HCT116 (cell line): Measurements from ENCODE around the gene DENND1A. TPM values are rescaled to one million over a fixed set of nuclear protein-coding genes. Genes with fewer than 3 reads are reported as not detected.

Experiments
- ATAC-seq: fragments of 200-7000 bp; cut with Tn5 transposase; 2 replicates; pipeline ENCODE4 v1.9.1; 2020; ENCODE audit warnings: mild to moderate bottlenecking, moderate library complexity
- BruUV-seq: library from RNA; stranded (reverse); fragments of 400-500 nt; replicated peaks from 2 replicates; lab custom pipeline; 2021; lab: Mats Ljungman, UMichigan
- CTCF ChIA-PET: fragments of 300-600 bp; sonication (Branson Sonifier 250); formaldehyde crosslinking; loops from one replicate; lab custom pipeline; 2021; ENCODE audit warnings: antibody characterized with exemption; lab: Charles Lee
- POLR2A ChIA-PET: fragments of 300-600, 350-600 bp; sonication (Branson Sonifier 250); formaldehyde crosslinking; loops from one replicate; lab custom pipeline; 2021; ENCODE audit warnings: antibody characterized with exemption; lab: Charles Lee
- RAD21 ChIA-PET, 2 experiments: fragments of 300-600 bp; sonication (Branson Sonifier 250); formaldehyde crosslinking; loops; one replicate each; lab custom pipeline; 2023; ENCODE audit warnings: low total read pairs in 2 of 2; ENCODE audit not compliant: uncharacterized antibody in 2 of 2, unreplicated experiment in 2 of 2, low non-redundant PET in 1 of 2; lab: Charles Lee
- DNase-seq: peaks from one replicate; pipeline ENCODE4 v3.0.0-alpha.2; 2010; ENCODE audit warnings: low read depth, low spot score
- H2AFZ ChIP-seq: fragments of 200-600 bp; shearing (Covaris generic), sonication (generic); 2 replicates; pipeline ENCODE4 v1.6.1; 2017; ENCODE audit warnings: low read depth, mixed run types, mixed read lengths, antibody characterized with exemption, low read length; ENCODE audit not compliant: poor library complexity, severe bottlenecking
- H3K27ac ChIP-seq: 2 replicates; pipeline ENCODE4 v1.5.1; 2012; ENCODE audit warnings: low read depth, low read length
- H3K27me3 ChIP-seq: fragments of 200-600 bp; sonication (generic); 2 replicates; pipeline ENCODE4 v1.6.1; 2016; ENCODE audit warnings: mixed run types, low read length, mixed read lengths; ENCODE audit not compliant: insufficient read depth
- H3K36me3 ChIP-seq, 2 experiments: fragments of 200-500 bp in 1 of 2; fragments of 200-600 bp in 1 of 2; sonication (Bioruptor generic) in 1 of 2; sonication (generic) in 1 of 2; 2 replicates each; pipeline versions ENCODE4 v1.5.1 to v1.6.1; 2014 to 2016; ENCODE audit warnings: low read length in 2 of 2, inconsistent platforms in 1 of 2, mixed read lengths in 1 of 2, mixed run types in 1 of 2; ENCODE audit not compliant: insufficient read depth in 2 of 2, control insufficient read depth in 1 of 2
- H3K4me1 ChIP-seq, 2 experiments: fragments of 200-600 bp in 1 of 2; sonication (generic) in 1 of 2; 2 replicates each; pipeline versions ENCODE4 v1.5.1 to v1.6.1; 2012 to 2017; ENCODE audit warnings: low read length in 2 of 2, inconsistent platforms in 1 of 2, mild to moderate bottlenecking in 1 of 2, mixed read lengths in 1 of 2, mixed run types in 1 of 2, moderate library complexity in 1 of 2; ENCODE audit not compliant: insufficient read depth in 2 of 2, control insufficient read depth in 1 of 2
- H3K4me2 ChIP-seq: fragments of 200-600 bp; sonication (generic); 2 replicates; pipeline ENCODE4 v1.6.1; 2017; ENCODE audit warnings: mixed run types, low read length, mixed read lengths
- H3K4me3 ChIP-seq, 2 experiments: fragments of 200-600 bp in 1 of 2; sonication (generic) in 1 of 2; replicated peaks in 1 of 2; 2 replicates each; pipeline ENCODE4 v1.5.1; 2011 to 2016; ENCODE audit warnings: low read length in 2 of 2, control low read depth in 1 of 2, low read depth in 1 of 2, mild to moderate bottlenecking in 1 of 2, mixed read lengths in 1 of 2, mixed run types in 1 of 2
- H3K79me2 ChIP-seq: fragments of 200-600 bp; sonication (generic); 2 replicates; pipeline ENCODE4 v1.6.1; 2017; ENCODE audit warnings: mild to moderate bottlenecking, mixed run types, low read length, moderate library complexity, mixed read lengths; ENCODE audit not compliant: insufficient read depth
- H3K9ac ChIP-seq: fragments of 200-600 bp; sonication (generic); 2 replicates; pipeline ENCODE4 v1.6.1; 2016; ENCODE audit warnings: low read length, mixed read lengths
- H3K9me2 ChIP-seq: fragments of 200-600 bp; sonication (generic), shearing (Covaris generic); 2 replicates; pipeline ENCODE4 v1.6.1; 2017; ENCODE audit warnings: mixed run types, mild to moderate bottlenecking, moderate library complexity; ENCODE audit not compliant: insufficient read depth
- H3K9me3 ChIP-seq, 2 experiments: fragments of 200-500 bp in 1 of 2; fragments of 200-600 bp in 1 of 2; sonication (Bioruptor generic) in 1 of 2; sonication (generic) in 1 of 2; 2 replicates each; pipeline ENCODE4 v1.6.1; 2014 to 2017; ENCODE audit warnings: low read length in 2 of 2, mixed read lengths in 2 of 2, inconsistent platforms in 1 of 2, low read depth in 1 of 2, mild to moderate bottlenecking in 1 of 2, mixed run types in 1 of 2, moderate library complexity in 1 of 2; ENCODE audit not compliant: control insufficient read depth in 1 of 2, insufficient read depth in 1 of 2
- H4K20me1 ChIP-seq: fragments of 200-600 bp; sonication (generic), shearing (Covaris generic); 2 replicates; pipeline ENCODE4 v1.6.1; 2017; ENCODE audit warnings: mixed run types, mild to moderate bottlenecking, moderate library complexity; ENCODE audit not compliant: insufficient read depth
- ATF3 ChIP-seq: IDR thresholded peaks from 2 replicates; pipeline ENCODE4 v1.6.1; 2012
- CBX3 ChIP-seq: IDR thresholded peaks from 2 replicates; pipeline ENCODE4 v1.6.1; 2012; ENCODE audit warnings: low read depth
- CEBPB ChIP-seq: IDR thresholded peaks from 2 replicates; pipeline ENCODE4 v1.6.1; 2012; ENCODE audit warnings: low read depth
- EZH2 ChIP-seq: fragments of 200-600 bp; sonication (generic); IDR thresholded peaks from 2 replicates; pipeline ENCODE4 v1.6.1; 2017; ENCODE audit warnings: antibody characterized with exemption, mixed run types
- JUND ChIP-seq: IDR thresholded peaks from 2 replicates; pipeline ENCODE4 v1.6.1; 2012
- MAX ChIP-seq: IDR thresholded peaks from 2 replicates; pipeline ENCODE4 v1.6.1; 2012
- POLR2A ChIP-seq: IDR thresholded peaks from 2 replicates; pipeline ENCODE4 v1.7.0; 2011; ENCODE audit warnings: borderline replicate concordance; ENCODE audit not compliant: insufficient read depth, insufficient read length; ENCODE audit errors: extremely low read depth
- POLR2AphosphoS5 ChIP-seq: IDR thresholded peaks from 2 replicates; pipeline ENCODE4 v1.6.1; 2011; ENCODE audit warnings: mild to moderate bottlenecking, low read depth, low read length, moderate library complexity
- RAD21 ChIP-seq: IDR thresholded peaks from 2 replicates; pipeline ENCODE4 v1.6.1; 2012; ENCODE audit warnings: low read depth, mild to moderate bottlenecking
- REST ChIP-seq: IDR thresholded peaks from 2 replicates; pipeline ENCODE4 v1.6.1; 2012; ENCODE audit warnings: low read depth
- SIN3A ChIP-seq: IDR thresholded peaks from 2 replicates; pipeline ENCODE4 v1.6.1; 2012; ENCODE audit warnings: low read depth
- SP1 ChIP-seq: IDR thresholded peaks from 2 replicates; pipeline ENCODE4 v1.6.1; 2012; ENCODE audit warnings: low read depth
- TCF7L2 ChIP-seq: IDR thresholded peaks from 2 replicates; pipeline ENCODE4 v1.7.0; 2011; ENCODE audit warnings: borderline replicate concordance, inconsistent platforms; ENCODE audit not compliant: insufficient read depth, insufficient read length; ENCODE audit errors: extremely low read depth
- YY1 ChIP-seq: IDR thresholded peaks from 2 replicates; pipeline ENCODE4 v1.6.1; 2011; ENCODE audit warnings: low read length, low read depth, moderate library complexity, mild to moderate bottlenecking; ENCODE audit not compliant: insufficient replicate concordance; ENCODE audit errors: extremely low read depth
- ZFX ChIP-seq: fragments of 450-650 bp; IDR thresholded peaks from 2 replicates; pipeline ENCODE4 v1.6.1; 2017
- ZNF274 ChIP-seq: fragments of 200-500 bp; sonication (Bioruptor generic); IDR thresholded peaks from 2 replicates; pipeline ENCODE4 v1.6.1; 2014; ENCODE audit warnings: mild to moderate bottlenecking, low read depth, low read length, inconsistent platforms
- intact Hi-C: fragments of 100-400 bp; cut with micrococcal nuclease; formaldehyde crosslinking; loops from 2 replicates; pipeline ENCODE4 v1.10.0; 2022
- total RNA-seq: library from RNA; stranded (reverse); gene quantifications from one replicate; pipeline ENCODE4 v1.2.1, GENCODE V29; 2021; ENCODE audit not compliant: unreplicated experiment

DENND1A gene
- total RNA-seq, 1 experiment from 2014 or later, result 33.0 TPM

- no peaks in the 10 kb centered on the region for H3K36me3 ChIP-seq
- intact Hi-C loops, result no loop called here
- no peak overlapping the region for H3K9ac ChIP-seq
- H3K9me3 ChIP-seq, result no peaks in the 10 kb centered on the region
- H3K27ac ChIP-seq, result no peak overlapping the region
- BruUV-seq, result no TSS peak
- H3K27me3 ChIP-seq, result no peaks in the 10 kb centered on the region
- peaks cover 7 to 11% of the 10 kb centered on the region in 2 experiments; a peak in 3 of 4 replicates for H3K4me1 ChIP-seq
- POLR2A ChIA-PET, result no interaction called here
- no peaks in the 10 kb centered on the region for H3K79me2 ChIP-seq
- RAD21 ChIA-PET, result no interaction called here
- DNase-seq, result no peak
- H2AFZ ChIP-seq, result no peak overlapping the region
- H4K20me1 ChIP-seq, result no peaks in the 10 kb centered on the region
- TF ChIP-seq RAD21, result no peak
- TF ChIP-seq ZFX, result no peak
- no peak for TF ChIP-seq SIN3A
- no peak for TF ChIP-seq CBX3
- no peak for TF ChIP-seq ZNF274
- TF ChIP-seq JUND, result no peak
- no peak for TF ChIP-seq MAX
- no peak for TF ChIP-seq YY1
- no peak for TF ChIP-seq POLR2A
- TF ChIP-seq TCF7L2, result no peak
- TF ChIP-seq EZH2, result no peak
- no peak for TF ChIP-seq SP1
- no peak for TF ChIP-seq CEBPB
- TF ChIP-seq, all 23 proteins: peak for 0
- Histone ChIP-seq H3K4me2 (no peak overlapping the region), H3K9me2 (no peaks in the 10 kb centered on the region), H3K4me3 (no peak overlapping the region)
- CTCF ChIA-PET, result no interaction called here
- ATAC-seq, result no peak
These were observed 488.2 kb downstream of the DENND1A start for GRCh38 chr9:123441769-123442168.

GRCh38 chr9:123440256-123440655 is 489.7 kb downstream of the DENND1A start:
- RAD21 ChIA-PET, result no interaction called here
- H3K9ac ChIP-seq, result no peak overlapping the region
- no peak for TF ChIP-seq ZNF274
- no peak for TF ChIP-seq SP1
- no peak for TF ChIP-seq REST
- no peak for TF ChIP-seq JUND
- no peak for TF ChIP-seq ATF3
- TF ChIP-seq MAX, result no peak
- TF ChIP-seq POLR2AphosphoS5, result no peak
- TF ChIP-seq ZFX, result no peak

More at GRCh38 chr9:123440256-123440655, 489.7 kb downstream of the DENND1A start:
- Histone ChIP-seq H3K27ac (no peak overlapping the region), H2AFZ (no peak overlapping the region), H3K79me2 (no peaks in the 10 kb centered on the region), H3K27me3 (no peaks in the 10 kb centered on the region), H3K36me3 (no peaks in the 10 kb centered on the region), H4K20me1 (no peaks in the 10 kb centered on the region), H3K9me3 (no peaks in the 10 kb centered on the region), H3K4me3 (no peak overlapping the region), H3K4me1 (no peaks in the 10 kb centered on the region), H3K9me2 (no peaks in the 10 kb centered on the region), H3K4me2 (no peak overlapping the region)
- no TSS peak for BruUV-seq
- intact Hi-C loops, result no loop called here
- no peak for ATAC-seq
- DNase-seq, result no peak
- POLR2A ChIA-PET, result no interaction called here
- CTCF ChIA-PET, result no interaction called here
